GM19463 (cell line): ENCODE results near the gene DENND6B.

Experiments used
- ATAC-seq: cut with Tn5 transposase; IDR thresholded peaks from one replicate; pipeline ENCODE4 v1.9.1; 2021; ENCODE audit warnings: mild to moderate bottlenecking, moderate library complexity; ENCODE audit not compliant: unreplicated experiment

DENND6B gene

DNA sequence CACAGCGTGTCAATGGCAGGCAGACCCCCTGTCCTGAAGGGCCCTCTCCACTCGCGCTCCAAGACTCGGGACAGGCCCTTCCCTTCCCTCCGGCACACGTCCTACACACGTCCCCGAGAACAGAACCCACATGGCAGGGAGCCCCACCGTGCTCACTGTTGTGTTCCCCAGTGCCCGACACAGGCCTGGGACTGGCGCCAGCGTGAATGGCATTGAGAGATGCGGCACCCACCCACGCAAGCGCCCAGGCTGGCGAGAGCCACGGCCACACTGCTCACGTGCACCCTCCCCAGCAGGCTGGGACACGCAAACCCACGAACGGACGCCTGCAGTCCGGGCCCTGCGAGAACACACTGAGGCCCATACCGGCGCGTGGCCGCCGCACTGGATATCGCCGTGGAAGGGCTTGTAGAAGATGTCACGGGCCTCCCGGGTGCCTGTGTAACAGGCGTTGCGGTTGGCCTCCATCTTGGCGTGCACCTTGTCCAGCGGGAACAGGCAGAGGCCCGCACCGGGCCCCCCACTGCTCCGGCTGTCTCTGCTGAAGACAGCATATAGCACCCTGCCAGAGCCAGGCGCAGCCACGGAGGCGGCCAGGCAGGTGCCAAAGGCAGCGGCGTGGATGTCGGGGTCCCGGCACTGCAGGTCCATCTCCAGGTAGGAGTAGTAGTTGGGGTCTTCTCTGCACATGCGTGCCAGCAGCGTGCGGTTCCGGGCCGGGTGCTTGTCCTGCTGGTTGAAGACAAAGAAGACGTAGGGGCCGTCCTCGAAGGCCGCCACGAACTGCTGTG lies 37.5 kb downstream of the DENND6B start:
- no peak for ATAC-seq

DNA sequence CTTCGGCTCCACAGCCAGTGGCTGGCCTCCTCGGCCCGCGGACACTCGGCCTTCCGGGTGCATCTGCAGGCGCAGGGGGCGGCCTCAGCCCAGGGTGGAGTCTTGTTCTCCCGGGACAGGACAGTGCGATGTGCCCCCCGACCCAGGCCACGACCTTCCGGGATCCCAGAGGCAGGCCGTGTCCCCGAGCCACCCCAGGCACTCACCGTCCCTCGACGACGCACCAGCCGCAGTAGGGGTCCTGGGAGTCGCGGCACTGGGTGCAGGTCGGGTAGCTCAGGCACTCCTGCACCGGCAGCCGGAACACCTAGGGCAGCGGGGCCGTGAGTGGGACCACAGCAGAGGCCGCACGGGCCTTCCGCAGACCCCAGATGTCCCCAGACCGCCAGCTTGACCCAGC lies 39.1 kb downstream of the DENND6B start:
- ATAC-seq, result no peak

DNA sequence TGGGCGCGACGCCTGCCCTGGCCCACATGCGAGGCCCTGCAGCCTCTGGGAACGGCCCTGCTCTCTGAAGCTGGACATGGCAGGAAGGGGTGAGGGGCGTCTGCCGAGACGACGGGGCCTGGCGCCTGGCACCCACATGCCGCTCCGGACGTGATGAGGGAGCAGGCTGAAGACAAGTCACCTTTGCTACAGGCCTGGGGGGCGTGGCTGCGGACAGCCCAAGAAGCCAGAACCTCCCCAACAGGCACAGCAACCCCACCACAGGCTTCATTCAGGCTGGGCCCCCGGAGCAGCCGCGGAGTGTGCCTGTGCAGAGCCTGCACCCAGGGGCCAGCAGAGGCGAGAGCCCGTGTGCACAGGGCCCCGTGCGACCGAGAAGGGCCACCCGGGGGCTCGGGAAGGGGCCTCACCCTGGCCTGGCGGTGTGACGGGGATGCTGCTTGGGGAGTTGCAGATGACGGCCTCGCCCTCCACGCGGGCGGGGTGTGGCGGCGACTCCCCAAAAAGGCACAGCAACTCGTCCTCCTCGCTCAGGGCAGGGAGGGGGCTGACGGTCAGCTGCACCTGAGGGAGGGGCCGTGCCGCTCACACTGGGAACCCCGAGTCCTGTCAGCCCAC lies 40.0 kb downstream of the DENND6B start:
- no peak for ATAC-seq

DNA sequence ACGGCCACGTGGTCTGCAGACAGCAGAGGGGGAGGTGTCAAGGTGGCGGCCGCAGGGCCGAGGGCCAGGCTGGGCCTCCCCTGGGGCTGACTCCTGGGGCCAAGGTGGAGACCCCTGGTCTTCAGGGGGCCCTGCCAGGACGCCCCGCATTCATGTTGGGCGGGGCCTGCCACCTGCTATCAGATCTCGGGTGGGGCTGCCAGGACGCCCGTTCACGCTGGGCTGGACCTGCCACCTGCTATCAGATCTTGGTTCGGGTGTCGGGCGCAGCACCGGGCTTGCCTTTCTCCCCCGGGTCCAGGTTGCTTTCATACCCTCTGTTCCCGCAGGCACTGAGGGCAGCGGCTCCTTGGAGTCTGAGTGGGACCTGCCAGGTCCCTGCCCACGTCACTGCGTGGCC lies 40.5 kb downstream of the DENND6B start:
- no peak for ATAC-seq

DNA sequence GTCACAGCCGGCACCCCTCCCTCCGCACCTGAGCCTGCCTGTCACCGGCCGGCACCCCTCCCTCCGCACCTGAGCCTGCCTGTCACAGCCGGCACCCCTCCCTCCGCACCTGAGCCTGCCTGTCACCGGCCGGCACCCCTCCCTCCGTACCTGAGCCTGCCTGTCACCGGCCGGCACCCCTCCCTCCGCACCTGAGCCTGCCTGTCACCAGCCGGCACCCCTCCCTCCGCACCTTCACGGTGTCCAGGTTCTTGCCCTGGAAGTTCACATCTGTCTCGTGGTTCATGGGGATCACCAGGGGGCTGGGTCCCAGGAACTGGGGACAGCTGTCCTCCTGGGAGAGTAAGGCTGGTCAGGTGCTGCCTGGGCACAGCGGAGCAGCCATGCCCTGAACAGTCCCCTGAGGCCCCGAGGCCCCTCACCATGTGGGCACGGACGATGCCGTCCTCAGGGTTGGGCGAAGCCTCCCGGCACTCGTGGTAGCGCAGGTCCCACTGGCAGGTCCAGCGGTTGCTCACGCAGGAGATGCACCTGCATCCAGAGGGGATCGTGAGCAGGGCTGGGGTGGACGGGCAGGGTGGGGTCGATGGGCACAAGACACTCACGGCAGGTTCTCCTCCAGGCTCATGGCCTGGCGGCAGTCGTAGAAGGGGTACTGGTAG lies 41.1 kb downstream of the DENND6B start:
- ATAC-seq, result no peak

DNA sequence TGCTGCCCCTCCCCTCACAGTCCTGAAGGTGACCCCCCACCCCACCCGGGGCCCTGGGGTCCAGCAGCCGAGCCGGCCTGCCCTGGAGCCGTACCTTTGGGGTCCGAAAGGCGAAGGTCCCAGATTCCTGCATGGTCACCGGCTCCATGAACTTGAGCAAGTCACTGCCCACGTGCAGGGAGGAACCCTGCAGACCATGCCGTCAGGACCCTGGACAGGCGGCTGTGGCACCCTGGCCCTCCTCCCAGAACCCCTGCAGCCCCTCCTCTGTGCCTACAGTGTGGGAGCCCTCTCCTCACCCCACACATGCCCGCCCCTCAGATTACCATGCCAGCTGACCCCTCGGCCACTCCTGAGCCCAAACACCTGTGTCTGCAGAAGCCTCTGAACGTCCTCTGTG lies 42.3 kb downstream of the DENND6B start:
- ATAC-seq, result no peak

DNA sequence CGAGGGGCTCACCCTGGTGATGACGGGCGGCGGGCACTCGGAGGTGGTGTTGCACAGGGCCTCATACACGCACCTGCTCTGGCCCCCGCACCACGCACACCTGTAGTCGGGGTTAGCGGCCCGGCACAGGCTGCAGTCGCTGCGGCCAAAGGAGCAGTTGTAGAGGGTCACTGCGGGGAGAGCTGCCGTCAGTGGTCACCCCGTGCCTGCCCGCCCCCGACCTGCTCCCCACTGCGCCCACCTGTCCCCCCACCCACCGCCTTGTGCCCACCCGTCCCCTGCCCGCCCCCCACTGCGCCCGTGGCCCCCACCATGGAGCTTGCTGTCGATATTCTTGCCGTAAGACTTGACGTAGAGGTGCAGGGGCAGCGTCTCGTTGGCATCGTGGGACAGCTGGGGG lies 43.0 kb downstream of the DENND6B start:
- no peak for ATAC-seq

DNA sequence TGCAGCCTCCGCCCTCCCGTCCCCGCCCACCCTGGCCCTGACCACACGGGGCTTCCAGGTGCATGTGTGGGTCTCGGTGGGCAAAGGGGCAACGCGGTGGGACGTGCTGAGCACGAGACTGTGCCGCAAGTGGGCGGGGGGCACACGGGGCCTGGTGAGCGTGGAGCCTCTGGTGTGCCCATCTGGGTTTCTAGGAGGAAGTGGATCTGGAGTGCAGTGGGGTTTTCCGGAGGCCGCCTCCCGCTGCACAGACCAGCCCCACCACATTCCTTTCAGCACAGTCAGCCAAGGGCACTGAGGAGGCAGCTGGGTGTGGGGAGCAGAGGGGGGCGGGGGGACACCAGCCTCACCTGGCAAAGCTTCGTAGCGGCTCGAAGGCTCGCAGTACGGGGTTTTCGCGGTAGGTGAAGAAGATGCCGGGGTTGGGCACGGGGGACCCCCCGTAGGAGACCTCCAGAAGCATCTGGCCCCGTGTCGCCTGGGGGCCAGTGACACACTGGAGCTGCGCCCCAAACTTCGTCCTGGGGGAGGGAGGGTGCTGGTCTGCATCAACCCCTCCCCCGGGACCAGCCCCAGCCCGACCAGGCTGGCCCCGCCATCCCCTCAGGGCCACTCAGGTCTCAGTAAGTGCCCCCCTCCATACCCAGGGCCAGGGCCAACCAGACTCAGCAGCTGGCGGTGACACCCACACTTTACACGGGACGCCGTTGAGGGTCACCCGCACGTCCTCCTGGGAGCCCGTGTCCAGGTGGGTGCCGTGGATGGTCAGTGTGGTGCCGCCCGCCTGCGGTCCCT lies 44.3 kb downstream of the DENND6B start:
- ATAC-seq, result no peak

DNA sequence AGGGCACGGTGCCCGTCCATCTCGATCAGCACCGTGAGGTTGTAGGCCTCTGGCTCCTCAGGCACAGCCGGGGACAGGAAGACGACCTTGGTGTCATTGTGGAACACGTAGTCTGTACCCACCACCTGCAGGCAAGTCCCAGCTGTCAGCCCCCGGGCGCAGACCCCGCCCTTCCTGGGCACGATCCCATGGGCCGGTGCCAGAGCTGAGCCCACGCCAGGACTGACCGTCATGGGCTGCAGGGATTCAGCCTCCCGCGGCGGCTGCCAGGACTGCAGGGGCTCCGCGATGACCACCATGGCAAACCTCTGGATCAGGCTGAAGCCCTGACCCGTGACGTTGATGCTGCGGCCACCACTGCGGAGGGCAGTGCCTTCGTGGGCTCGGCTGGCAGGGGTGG lies 44.9 kb downstream of the DENND6B start:
- no peak for ATAC-seq

DNA sequence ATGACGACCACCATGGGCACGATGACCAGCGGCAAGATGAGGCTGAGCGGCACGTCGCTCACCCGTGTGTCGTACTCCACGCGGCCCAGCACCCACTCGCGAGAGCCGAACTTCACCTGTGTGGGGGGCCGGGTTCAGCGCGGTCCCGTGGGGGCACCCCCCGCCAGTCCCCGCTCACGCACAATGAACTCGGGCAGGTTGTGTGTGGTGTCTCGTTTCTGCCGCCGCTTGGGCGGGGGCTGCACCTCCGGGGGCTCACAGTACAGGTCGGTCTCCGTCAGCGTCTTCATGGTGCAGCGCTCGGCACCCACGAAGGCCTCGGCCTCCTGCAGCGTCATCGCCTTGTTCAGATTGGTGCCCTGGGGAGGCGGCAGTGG lies 45.4 kb downstream of the DENND6B start:
- no peak for ATAC-seq

DNA sequence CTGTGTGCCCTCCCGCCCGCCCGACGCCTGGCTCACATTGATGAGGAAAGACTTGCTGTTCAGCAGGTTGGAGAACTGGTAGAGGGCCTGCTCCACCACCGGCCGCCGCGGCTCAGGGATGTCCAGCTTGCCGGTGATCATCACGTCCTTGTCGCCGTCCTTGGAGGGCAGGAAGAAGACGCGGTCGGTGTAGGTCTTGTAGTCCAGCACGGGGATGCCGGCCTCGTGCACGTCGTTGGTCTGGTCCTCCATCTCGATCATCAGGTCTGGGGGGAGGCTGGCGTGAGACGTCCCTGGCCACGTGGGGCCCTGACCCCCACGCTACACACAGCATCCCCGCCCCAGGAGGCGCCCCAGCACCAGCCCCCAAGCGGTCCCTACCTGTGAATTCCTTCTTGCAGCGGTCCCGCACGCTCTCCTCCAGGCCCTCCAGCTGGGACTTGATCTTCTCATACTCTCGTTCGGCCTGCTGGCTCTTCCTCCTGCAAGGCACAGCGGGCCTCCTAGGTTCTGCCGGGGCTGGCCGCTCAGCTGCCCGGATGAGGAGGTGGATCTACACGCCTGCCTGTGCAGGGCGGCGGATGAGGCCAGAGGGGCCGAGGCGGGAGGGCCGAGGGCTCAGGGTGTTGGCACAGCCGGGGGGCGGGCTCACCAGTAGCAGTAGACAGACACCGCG lies 46.0 kb downstream of the DENND6B start:
- ATAC-seq, result no peak

DNA sequence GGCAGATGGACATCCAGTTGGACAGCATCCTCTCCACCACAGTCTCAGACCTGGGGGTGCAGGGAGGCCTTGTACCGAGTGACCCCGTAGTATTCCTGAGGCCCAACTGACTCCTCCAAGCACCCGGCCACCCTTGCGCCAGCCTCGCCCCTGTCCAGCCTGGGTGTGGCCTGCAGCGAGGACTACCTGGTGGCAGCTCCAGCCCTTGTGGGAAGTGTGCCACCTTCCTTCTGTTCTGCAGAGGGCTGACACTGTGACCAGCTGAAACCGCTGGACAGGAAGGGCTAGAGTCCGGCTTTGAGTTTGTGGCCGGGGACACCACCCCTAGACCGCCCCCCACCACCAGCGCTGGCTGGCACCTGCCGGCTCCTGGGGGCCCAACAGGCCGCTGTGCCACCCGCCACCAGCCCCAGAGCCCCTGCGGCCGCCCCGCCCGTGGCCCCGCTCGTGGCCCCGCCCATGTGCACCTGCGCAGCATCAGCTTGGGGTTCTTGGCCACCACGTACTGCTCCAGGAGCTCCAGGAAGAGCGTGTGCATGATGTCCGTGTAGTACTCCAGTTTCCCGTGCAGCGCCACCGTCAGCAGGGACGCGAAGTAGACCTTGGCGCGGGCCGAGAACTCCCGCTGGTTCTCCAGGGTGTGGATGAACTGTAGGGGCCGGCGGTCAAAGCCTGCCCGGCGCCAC lies 46.6 kb downstream of the DENND6B start:
- no peak for ATAC-seq

DNA sequence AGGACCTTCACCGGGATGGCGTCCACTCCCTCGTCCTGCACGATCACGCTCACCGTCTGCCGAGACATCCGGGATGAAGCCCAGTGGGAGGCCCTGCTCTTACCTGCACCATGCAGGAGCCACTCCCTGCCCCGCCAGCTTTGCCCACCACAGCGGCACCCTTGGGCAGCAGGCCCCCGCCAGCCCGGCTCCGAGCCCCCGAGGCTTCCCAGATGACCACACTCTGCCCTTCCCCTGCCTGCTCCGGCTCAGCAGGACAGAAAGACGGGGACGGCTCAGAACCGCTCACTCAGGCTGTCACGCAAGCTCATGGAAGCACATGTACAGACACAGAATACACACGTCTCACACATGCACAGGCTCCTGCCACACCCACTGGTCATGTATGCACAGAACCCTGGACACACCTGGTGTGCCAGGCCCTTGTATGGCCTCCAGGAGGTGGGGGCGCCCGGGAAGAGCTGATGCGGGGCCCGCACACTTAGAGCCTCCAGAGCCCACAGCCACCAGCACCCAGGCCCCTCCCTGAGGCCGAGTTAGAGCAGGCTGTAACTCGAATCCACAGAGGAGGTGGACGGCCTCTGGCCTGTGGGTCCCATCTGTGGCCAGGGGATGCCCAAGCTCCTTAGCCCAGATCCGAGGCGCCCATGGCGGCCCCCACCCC lies 47.7 kb downstream of the DENND6B start:
- ATAC-seq, result no peak

DNA sequence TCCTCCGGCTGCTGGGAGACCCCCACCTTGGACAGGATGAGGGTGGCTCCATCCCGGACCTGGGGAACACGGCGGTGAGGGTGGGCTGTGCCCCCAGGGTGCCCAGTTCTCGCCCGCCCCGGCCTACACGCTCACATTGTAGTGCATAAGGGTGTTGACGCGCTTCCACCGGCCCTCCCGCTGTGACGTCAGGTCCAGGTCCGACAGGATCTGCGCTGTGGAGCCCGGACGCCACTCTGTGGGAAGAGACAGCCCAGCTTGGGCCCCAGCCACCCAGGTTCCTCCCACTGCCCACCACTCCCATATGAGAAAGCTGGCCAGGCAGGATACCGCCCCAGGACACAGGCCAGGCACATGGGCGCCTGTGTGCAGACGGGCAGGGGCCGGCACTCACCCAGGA lies 48.4 kb downstream of the DENND6B start:
- ATAC-seq, result no peak

DNA sequence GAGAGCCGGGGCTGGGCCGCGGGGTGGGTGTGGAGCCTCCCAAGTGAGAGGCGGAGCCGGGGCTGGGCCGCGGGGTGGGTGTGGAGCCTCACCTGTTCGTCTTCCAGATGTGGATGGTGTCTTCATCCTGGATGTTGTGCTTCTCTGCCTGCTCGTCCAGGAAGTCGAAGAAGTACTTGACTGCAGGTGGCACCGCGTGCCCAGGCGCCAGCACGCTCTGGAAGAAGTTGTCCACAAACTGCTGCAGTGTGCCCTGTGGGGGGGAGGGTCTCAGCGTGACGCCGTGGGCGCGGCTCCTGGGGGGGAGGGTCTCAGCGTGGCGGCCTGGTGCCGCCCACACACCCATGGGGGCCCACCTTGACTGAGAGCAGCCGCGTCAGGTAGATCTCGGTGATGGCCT lies 49.1 kb downstream of the DENND6B start:
- ATAC-seq, result no peak

DNA sequence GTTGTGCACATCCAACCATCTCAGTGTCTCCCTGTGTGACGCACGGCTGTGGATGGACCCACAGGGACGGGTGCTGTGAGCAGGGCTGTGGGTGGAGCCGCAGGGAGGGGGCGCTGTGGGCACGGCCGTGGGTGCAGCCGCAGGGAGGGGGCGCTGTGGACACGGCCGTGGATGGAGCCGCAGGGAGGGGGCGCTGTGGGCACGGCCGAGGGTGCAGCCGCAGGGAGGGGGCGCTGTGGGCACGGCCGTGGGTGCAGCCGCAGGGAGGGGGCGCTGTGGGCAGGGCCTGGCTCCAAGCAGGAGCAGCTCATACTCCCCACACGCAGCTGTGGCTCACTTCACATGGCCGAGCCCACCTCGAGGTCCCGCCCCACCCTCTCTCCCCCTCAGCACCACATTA lies 50.7 kb downstream of the DENND6B start:
- ATAC-seq, result peak; percentile 40

DNA sequence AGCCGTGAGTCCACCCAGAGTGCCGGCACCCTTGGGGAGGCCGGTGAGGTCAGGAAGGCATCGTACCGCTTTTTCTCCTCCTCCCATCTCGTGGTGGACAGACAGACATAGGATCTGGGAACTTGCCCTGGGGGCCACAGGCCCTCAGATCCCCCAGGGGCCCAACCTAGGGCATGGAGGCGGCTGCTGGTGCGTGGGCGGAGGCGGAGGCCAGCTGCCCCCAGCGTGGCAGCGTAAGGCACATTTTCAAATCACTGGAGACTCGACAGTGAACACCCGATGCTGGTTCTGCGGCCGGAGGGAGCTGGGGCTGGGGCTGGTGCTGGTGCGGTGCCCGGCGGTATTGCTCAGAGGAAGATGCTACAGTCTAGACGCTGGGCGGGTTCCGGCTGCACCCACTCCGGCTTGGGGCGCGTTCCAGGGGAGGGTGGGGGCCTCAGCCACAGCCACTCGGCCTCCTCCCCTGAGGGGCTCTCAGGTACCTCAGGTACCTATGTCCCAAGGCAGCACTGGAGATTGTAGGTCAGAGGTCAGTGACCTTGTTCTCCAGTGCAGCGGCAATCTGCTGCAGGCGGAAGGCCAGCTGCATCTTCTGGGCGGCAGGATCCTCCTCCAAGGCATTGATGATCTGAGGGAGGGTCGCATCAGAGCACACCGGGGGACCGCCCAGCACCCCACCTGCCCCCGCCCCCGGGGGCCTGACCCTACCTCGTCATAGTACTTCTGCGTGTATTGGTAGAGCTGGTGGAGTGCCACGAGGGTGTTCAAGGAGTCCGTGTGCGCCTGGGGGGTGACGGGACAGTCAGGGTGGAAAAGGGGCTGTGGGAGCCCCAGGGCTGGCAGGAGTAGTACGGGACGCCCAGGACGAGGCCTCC lies 51.4 kb downstream of the DENND6B start:
- no peak for ATAC-seq

DNA sequence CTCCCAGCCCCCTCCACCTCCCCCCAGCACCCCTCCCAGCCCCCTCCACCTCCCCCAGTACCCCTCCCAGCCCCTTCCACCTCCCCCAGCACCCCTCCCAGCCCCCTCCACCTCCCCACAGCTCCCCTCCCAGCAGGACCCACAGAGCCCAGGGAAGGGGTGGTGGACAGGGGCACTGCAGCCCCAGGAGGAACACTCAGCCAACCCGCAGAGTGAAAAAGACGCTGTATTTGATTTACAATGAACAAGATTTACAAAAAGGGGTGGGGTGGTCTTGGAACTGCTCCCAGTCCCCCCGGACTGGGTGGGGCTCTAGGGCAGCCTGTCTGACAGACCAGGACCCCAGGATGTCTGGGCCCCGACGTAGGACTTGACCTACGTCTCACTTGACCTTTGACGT lies 52.0 kb downstream of the DENND6B start:
- ATAC-seq, result no peak

DNA sequence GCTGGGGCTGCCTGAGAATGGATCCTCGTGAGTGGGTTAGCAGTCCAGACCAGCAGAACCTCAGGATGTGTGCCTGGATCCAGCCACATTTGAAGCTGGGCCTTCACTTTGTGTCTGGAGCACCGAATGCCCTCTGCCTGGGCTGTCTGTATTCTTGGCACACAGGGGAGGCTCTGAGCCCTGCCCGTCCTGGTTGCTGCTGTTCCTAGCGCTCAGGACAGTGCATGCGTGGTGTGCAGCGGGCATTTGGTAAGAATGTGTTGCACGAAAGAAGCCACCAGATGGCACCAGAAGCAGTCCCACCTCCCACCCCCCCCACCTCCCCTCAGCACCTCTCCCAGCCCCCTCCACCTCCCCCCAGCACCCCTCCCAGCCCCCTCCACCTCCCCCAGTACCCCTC lies 52.5 kb downstream of the DENND6B start:
- ATAC-seq, result no peak
